ENCODE results near the gene P2RX3.

DNA sequence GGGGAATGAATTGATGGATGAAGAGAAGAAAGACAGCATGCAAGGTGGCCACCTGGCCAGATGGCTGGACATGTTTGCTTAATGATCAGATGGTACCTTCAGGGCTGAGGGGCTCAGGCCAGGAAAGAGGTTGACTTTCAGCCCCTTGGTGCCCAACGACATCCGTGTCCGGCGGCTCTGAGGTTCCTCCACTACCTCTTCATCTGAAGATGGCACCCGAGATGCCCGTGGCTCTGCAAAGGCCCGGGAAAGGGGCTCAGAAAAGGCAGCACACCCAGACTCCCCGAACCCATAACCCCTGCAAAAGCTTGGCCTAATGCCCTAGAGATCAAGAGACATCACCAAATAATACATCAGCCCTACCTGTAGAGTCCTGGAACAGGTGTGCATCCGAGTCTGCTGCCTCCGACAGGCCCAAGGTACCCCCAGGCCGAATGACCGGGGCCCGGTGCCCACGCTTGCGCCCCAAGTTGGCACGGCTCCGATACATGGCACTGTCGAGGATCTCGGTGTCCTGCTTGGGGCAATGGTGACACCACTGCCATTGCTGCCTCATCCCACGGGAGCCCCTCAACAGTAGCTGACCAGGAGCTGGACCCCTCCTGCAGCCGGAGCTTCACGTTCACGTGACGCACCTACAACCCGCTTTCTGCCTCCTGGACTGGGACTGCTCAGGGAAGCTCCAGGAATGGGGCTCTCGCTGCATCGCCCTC lies 36.3 kb upstream of the P2RX3 start:
- TF ChIP-seq, protein P1, sequence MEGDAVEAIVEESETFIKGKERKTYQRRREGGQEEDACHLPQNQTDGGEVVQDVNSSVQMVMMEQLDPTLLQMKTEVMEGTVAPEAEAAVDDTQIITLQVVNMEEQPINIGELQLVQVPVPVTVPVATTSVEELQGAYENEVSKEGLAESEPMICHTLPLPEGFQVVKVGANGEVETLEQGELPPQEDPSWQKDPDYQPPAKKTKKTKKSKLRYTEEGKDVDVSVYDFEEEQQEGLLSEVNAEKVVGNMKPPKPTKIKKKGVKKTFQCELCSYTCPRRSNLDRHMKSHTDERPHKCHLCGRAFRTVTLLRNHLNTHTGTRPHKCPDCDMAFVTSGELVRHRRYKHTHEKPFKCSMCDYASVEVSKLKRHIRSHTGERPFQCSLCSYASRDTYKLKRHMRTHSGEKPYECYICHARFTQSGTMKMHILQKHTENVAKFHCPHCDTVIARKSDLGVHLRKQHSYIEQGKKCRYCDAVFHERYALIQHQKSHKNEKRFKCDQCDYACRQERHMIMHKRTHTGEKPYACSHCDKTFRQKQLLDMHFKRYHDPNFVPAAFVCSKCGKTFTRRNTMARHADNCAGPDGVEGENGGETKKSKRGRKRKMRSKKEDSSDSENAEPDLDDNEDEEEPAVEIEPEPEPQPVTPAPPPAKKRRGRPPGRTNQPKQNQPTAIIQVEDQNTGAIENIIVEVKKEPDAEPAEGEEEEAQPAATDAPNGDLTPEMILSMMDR (IDR thresholded peaks at IDR 0.05), result no peak
- TF ChIP-seq POLR2AphosphoS5 (IDR thresholded peaks at IDR 0.05) (no peak), POLR2A (IDR thresholded peaks at IDR 0.05) (no peak)
